K562 (cell line): ENCODE results near the gene RNPEP.

Experiments
- KAT7 ChIP-seq: sonication (generic); formaldehyde crosslinking; IDR thresholded peaks from 2 replicates; pipeline ENCODE4 v1.8.0; 2022; ENCODE audit warnings: missing genetic modification reagents, mild to moderate bottlenecking, borderline replicate concordance
- KDM2B ChIP-seq: fragments of 250-450 bp; sonication (Bioruptor Pico); IDR thresholded peaks from 2 replicates; pipeline ENCODE4 v1.8.0; 2021; ENCODE audit warnings: mild to moderate bottlenecking, moderate library complexity
- MAX ChIP-seq: sonication (generic); formaldehyde crosslinking; IDR thresholded peaks from 2 replicates; pipeline ENCODE4 v1.9.0; 2022; ENCODE audit warnings: mild to moderate bottlenecking, missing genetic modification reagents
- SAP30 ChIP-seq: fragments of 200-600 bp; sonication (generic); IDR thresholded peaks from 2 replicates; pipeline ENCODE4 v1.6.1; 2012; ENCODE audit warnings: borderline replicate concordance, low read depth, mild to moderate bottlenecking, moderate library complexity, low read length, control low read depth, inconsistent platforms; ENCODE audit not compliant: insufficient read depth, poor library complexity, severe bottlenecking
- SP1 ChIP-seq: sonication (generic); formaldehyde crosslinking; IDR thresholded peaks from 2 replicates; pipeline ENCODE4 v1.8.1; 2022; ENCODE audit warnings: mild to moderate bottlenecking, missing genetic modification reagents
- STAT6 ChIP-seq: sonication (generic); formaldehyde crosslinking; IDR thresholded peaks from 2 replicates; pipeline ENCODE4 v1.8.1; 2023; ENCODE audit warnings: mild to moderate bottlenecking, missing genetic modification reagents
- TAF1 ChIP-seq: IDR thresholded peaks from 2 replicates; pipeline ENCODE4 v1.6.1; 2011; ENCODE audit warnings: mild to moderate bottlenecking, low read length, moderate library complexity; ENCODE audit not compliant: insufficient read depth, control insufficient read depth, severe bottlenecking; ENCODE audit errors: extremely low read depth
- ZFP91 ChIP-seq: sonication (generic); formaldehyde crosslinking; IDR thresholded peaks from 2 replicates; pipeline ENCODE4 v1.8.0; 2022; ENCODE audit warnings: mild to moderate bottlenecking, missing genetic modification reagents

DNA sequence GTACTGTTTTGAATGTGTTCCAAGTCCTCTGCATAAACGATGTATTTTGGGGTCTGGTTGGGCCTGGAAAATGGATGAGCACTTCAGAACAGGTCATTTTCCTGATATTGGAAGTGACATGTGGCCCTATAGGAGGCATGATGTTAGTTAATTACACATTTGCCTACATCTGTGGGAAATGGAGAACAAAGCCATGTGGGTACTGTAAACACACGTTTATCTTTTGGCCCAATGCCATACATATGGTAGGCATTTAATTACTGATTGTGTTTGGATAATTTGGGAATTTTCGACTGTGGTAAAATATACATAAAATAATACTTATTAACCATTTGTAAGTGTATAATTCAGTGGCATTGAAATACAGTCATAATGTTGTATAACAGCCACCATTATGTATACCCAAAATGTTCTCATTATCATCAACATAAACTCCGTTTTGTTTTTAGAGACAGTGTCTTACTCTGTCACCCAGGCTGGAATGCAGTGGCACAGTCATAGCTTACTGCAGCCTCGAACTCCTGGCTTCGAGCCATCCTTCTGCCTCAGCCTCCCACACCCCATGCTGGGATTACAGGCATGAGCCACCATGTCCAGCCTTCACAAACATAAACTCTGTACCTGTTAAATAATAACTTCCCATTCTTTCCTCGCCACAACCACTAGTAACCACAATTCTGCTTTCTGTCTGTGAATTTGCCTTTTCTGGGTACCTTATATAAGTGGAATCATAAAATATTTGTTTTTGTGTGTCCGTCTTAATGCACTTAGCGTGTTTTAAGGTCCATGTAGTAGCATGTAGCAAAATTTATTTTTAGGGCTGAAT is 11.9 kb upstream of the RNPEP start:
- TF ChIP-seq ZFP91 = no peak
- no peak for TF ChIP-seq TAF1
- no peak for TF ChIP-seq MAX (CRISPR knock-in tag)
- TF ChIP-seq STAT6 (CRISPR knock-in tag) = no peak
- TF ChIP-seq KDM2B (CRISPR knock-in tag) = no peak
- TF ChIP-seq SP1 (CRISPR knock-in tag) = no peak
- TF ChIP-seq SAP30 = no peak
- TF ChIP-seq KAT7 = no peak
